ENCODE results near the gene TBXAS1. TPM values are rescaled to one million over a fixed set of nuclear protein-coding genes. Genes with fewer than 3 reads are reported as not detected.
"Not testable (repeated sequence)": the region's sequence is repeated elsewhere in the genome, so short reads cannot be mapped to it uniquely, and the experiment has no call there.

The TBXAS1 gene
- total RNA-seq, 3 donors from 2014 or later (not counting 1 experiment from before 2014, with no cell fraction given) = 72.7 to 110 (median 88.7) TPM

- Histone ChIP-seq H3K9me3 (ENCODE audit: control insufficient read depth, insufficient read depth, low read length) (no peaks in the 10 kb centered on the region), H3K27me3 (ENCODE audit: control insufficient read depth, insufficient read depth, low read length) (no peaks in the 10 kb centered on the region), H3K36me3 (ENCODE audit: control insufficient read depth, insufficient read depth, low read length) (no peaks in the 10 kb centered on the region), H3K4me1 (ENCODE audit: control insufficient read depth, insufficient read depth, low read length) (peaks cover 26% of the 10 kb centered on the region), H3K4me3 (ENCODE audit: low read length) (peak overlapping the region; percentile 12), H3K27ac (ENCODE audit: low read length) (peak overlapping the region; percentile 70)
- H3K36me3 Mint-ChIP-seq = peaks cover 14% of the 10 kb centered on the region
- no peak for TF ChIP-seq CTCF (IDR thresholded peaks at IDR 0.05)
- peaks cover 3 to 9% of the 10 kb centered on the region in 2 donors for H3K9me3 Mint-ChIP-seq
- intact Hi-C loops (cut with micrococcal nuclease) = loop anchor here (1.0 kb wide), 1 partner anchor 10 kb away; no protein-coding TSS in a partner anchor
- peak overlapping the region; percentile 93 to 98 for H3K27ac Mint-ChIP-seq
- WGBS (ENCODE audit: insufficient coverage) = 36% methylated on average over 4 of the region's 4 CpGs
- H3K4me1 Mint-ChIP-seq = peaks cover 58 to 62% of the 10 kb centered on the region in 2 donors
- peak overlapping the region; percentile 92 for H3K4me3 Mint-ChIP-seq
- no peaks in the 10 kb centered on the region for H3K27me3 Mint-ChIP-seq (ENCODE audit: low read depth in 2 of 2)
- ATAC-seq (no peak), DNase-seq (no peak)
Observed at GRCh38 chr7:139830292-139830691, 1.2 kb downstream of the TBXAS1 start.

- peaks cover 26% of the 10 kb centered on the region for H3K4me1 ChIP-seq (ENCODE audit: control insufficient read depth, insufficient read depth, low read length)
- Mint-ChIP-seq H3K27ac (peak overlapping the region; percentile 93 to 98), H3K36me3 (peaks cover 14% of the 10 kb centered on the region), H3K9me3 (peaks cover 3 to 9% of the 10 kb centered on the region in 2 donors), H3K27me3 (ENCODE audit: low read depth in 2 of 2) (no peaks in the 10 kb centered on the region), H3K4me3 (peak overlapping the region; percentile 92), H3K4me1 (peaks cover 64 to 67% of the 10 kb centered on the region in 2 donors)
- no peaks in the 10 kb centered on the region for H3K36me3 ChIP-seq (ENCODE audit: control insufficient read depth, insufficient read depth, low read length)
- peak overlapping the region; percentile 70 for H3K27ac ChIP-seq (ENCODE audit: low read length)
- H3K9me3 ChIP-seq (ENCODE audit: control insufficient read depth, insufficient read depth, low read length) = no peaks in the 10 kb centered on the region
- DNase-seq = no peak
- intact Hi-C loops (cut with micrococcal nuclease) = loop anchor here (1.0 kb wide), 1 partner anchor 11 kb away; no protein-coding TSS in a partner anchor
- WGBS (ENCODE audit: insufficient coverage) = 60% methylated on average over 3 of the region's 3 CpGs
- peak overlapping the region; percentile 12 for H3K4me3 ChIP-seq (ENCODE audit: low read length)
- ATAC-seq = peak; percentile 62 to 66 (median 65)
- H3K27me3 ChIP-seq (ENCODE audit: control insufficient read depth, insufficient read depth, low read length) = no peaks in the 10 kb centered on the region
- no peak for TF ChIP-seq CTCF (IDR thresholded peaks at IDR 0.05)
Observed at GRCh38 chr7:139830782-139831501, 1.9 kb downstream of the TBXAS1 start.

- H3K9me3 ChIP-seq (ENCODE audit: control insufficient read depth, insufficient read depth, low read length); H3K27me3 ChIP-seq (ENCODE audit: control insufficient read depth, insufficient read depth, low read length); DNase-seq; ATAC-seq; H3K4me3 ChIP-seq (ENCODE audit: low read length); H3K4me3 Mint-ChIP-seq; H3K27ac ChIP-seq (ENCODE audit: low read length); H3K27me3 Mint-ChIP-seq (ENCODE audit: low read depth in 2 of 2); H3K36me3 ChIP-seq (ENCODE audit: control insufficient read depth, insufficient read depth, low read length); H3K4me1 ChIP-seq (ENCODE audit: control insufficient read depth, insufficient read depth, low read length); intact Hi-C loops (cut with micrococcal nuclease): not testable (repeated sequence)
- H3K27ac Mint-ChIP-seq = peak overlapping the region; percentile 70 to 78
- peaks cover 5 to 16% of the 10 kb centered on the region in 2 donors for H3K9me3 Mint-ChIP-seq
- peaks cover 65 to 67% of the 10 kb centered on the region in 2 donors for H3K4me1 Mint-ChIP-seq
- WGBS (ENCODE audit: insufficient coverage) = 87% methylated on average over 1 of the region's 1 CpG
- H3K36me3 Mint-ChIP-seq = peaks cover 11% of the 10 kb centered on the region
Observed at GRCh38 chr7:139835848-139836247, 6.8 kb downstream of the TBXAS1 start.

- H3K27ac Mint-ChIP-seq = peak overlapping the region; percentile 25 to 78
Observed at GRCh38 chr7:139837291-139837690, 8.2 kb downstream of the TBXAS1 start.

More at GRCh38 chr7:139837291-139837690, 8.2 kb downstream of the TBXAS1 start:
- H3K9me3 ChIP-seq (ENCODE audit: control insufficient read depth, insufficient read depth, low read length); H3K36me3 ChIP-seq (ENCODE audit: control insufficient read depth, insufficient read depth, low read length); H3K4me3 ChIP-seq (ENCODE audit: low read length); H3K4me3 Mint-ChIP-seq; ATAC-seq; DNase-seq; H3K4me1 ChIP-seq (ENCODE audit: control insufficient read depth, insufficient read depth, low read length); H3K27me3 ChIP-seq (ENCODE audit: control insufficient read depth, insufficient read depth, low read length); H3K36me3 Mint-ChIP-seq; H3K27me3 Mint-ChIP-seq (ENCODE audit: low read depth in 2 of 2); H3K27ac ChIP-seq (ENCODE audit: low read length); intact Hi-C loops (cut with micrococcal nuclease): not testable (repeated sequence)
- peaks cover 5 to 16% of the 10 kb centered on the region in 2 donors for H3K9me3 Mint-ChIP-seq
- peaks cover 63 to 71% of the 10 kb centered on the region in 2 donors for H3K4me1 Mint-ChIP-seq
- WGBS (ENCODE audit: insufficient coverage) = 100% methylated on average over 3 of the region's 4 CpGs

Measured in natural killer cell (primary cell).